ENCODE data around the gene MYO10.
A peak's percentile ranks its signal among the peaks of the same experiment; 100 is the strongest.
"Not testable (repeated sequence)": the region's sequence is repeated elsewhere in the genome, so short reads cannot be mapped to it uniquely, and the experiment has no call there.

Gene MYO10

GRCh38 chr5:16936150-16936988 is at the start of gene MYO10:
MYO10 (minus strand) TSS chr5:16936288; CDS start chr5:16935808, 480 bp downstream.
- DNase-seq (ENCODE audit: extremely low read depth in 1 of 2, low read depth in 1 of 2) = peak in 1 of 2 donors; percentile 24

- DNase-seq (ENCODE audit: extremely low read depth in 1 of 2, low read depth in 1 of 2) = not testable (repeated sequence)
These were observed 49.2 kb upstream of the MYO10 start for GRCh38 chr5:16985304-16985703.

DNA sequence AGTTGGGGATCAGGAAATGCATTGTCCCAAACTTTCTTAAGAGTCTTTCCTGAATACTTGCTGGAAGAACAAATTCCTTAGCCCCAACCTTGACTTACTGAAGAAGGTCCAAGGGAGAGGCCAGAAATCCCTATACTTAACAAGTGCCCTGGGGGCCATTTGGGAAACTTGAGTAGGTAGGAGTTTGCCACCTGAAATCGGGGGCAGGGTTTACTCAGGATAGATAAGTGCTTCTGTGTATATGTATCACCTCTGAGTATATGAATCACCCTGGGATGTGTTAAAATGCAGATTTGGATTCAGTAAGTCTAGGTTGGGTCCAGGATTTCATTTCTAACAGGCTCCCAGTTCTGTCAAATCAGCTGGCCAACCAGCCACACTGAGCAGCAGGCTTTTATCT is 47.9 kb upstream of the MYO10 start:
- DNase-seq (ENCODE audit: extremely low read depth in 1 of 2, low read depth in 1 of 2) = no peak

DNA sequence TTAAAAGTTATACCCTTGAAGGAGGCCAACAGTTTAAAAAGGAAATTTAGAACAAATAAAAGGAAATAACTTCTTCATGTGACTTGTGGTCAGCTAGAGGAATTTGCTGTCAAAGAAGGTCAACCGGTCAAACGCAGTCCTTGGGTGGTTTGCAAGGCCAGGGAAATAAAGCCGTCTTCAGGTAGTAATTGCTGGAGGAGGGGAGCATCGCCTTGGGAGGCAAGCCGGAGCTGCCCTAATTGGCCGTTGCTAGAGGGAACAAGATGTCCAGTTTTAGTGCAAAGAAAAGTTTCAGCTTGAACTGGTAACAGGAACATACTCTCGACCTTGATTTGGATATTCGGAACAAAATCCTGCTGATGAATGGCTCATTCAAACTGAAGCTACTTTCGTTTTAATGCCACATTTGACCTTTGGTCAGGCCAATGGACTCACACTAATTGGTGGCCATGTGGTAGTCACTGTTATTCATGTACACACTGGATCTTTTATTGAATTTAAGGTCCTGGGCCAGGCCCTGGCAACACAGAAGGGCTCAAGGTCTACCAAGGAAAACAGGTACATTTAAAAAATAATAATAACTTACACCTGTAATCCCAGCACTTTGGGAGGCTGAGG is 47.0 kb upstream of the MYO10 start:
- no peak for DNase-seq (ENCODE audit: extremely low read depth in 1 of 2, low read depth in 1 of 2)

GRCh38 chr5:16981700-16982099 is 45.6 kb upstream of the MYO10 start:
- no peak for DNase-seq (ENCODE audit: extremely low read depth in 1 of 2, low read depth in 1 of 2)

GRCh38 chr5:16980983-16981382 is 44.9 kb upstream of the MYO10 start:
- DNase-seq (ENCODE audit: extremely low read depth in 1 of 2, low read depth in 1 of 2) = no peak

- no peak for DNase-seq (ENCODE audit: extremely low read depth in 1 of 2, low read depth in 1 of 2)
These were observed 42.2 kb upstream of the MYO10 start for GRCh38 chr5:16978296-16978695.

GRCh38 chr5:16976625-16977008 is 40.5 kb upstream of the MYO10 start:
- no peak for DNase-seq (ENCODE audit: extremely low read depth in 1 of 2, low read depth in 1 of 2)

GRCh38 chr5:16975950-16976624 is 40.0 kb upstream of the MYO10 start:
- DNase-seq (ENCODE audit: extremely low read depth in 1 of 2, low read depth in 1 of 2) = no peak

DNA sequence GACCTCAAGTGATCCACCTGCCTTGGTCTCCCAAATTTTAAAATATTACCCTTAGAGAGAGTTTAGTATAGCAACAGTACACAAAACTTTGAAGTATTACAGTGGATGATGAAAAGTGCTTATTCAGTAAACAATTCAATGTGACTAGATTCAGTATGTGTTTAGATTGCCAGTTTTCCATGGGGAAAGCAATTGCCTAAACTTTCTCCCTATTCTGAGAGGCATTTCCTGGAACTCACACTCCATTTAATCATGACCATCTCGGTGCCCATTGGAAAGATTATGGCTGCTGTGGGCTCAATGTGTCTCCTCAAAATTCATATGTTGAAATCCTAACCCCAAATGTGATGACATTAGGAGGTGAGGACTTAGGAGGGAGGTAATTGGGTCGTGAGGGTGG is 38.9 kb upstream of the MYO10 start:
- no peak for DNase-seq (ENCODE audit: extremely low read depth in 1 of 2, low read depth in 1 of 2)

DNA sequence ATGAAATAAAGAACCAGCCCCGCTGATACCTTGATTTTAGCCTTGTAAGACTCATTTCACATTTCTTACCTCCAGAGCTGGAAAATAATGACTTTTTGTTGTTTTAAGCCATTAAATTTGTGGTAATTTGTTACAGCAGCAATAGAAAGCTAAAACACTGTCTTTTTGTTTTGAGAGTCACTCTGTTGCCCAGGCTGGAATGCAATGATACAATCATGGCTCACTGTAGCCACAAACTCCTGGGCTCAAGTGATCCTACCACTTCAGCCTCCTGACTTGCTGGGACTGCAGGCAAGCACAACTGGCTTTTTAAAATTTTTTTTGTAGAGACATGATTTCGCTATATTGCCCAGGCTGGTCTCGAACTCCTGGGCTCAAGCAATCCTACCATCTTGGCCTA is 34.7 kb upstream of the MYO10 start:
- DNase-seq (ENCODE audit: extremely low read depth in 1 of 2, low read depth in 1 of 2) = no peak

- no peak for DNase-seq (ENCODE audit: extremely low read depth in 1 of 2, low read depth in 1 of 2)
These were observed 34.2 kb upstream of the MYO10 start for GRCh38 chr5:16970260-16970659.

DNA sequence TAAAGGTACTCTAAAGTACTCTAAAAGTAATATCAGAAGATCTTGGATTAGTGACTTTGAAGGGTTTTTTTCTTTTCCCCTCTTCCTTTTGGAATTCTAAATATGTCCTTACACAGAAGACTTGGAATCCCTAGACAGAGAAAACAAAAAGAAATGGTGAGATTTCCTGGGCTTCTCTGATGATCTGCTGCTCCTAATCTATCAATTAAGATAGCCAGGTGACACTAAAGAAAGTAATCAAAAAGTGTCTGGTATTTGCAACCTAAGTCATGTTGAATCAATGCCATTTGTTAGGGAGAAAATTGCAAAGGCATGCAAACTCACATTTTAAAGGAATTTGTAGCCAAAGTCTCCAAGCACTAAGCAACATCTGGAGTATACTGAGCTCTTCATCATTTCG is 29.5 kb upstream of the MYO10 start:
- no peak for DNase-seq (ENCODE audit: extremely low read depth in 1 of 2, low read depth in 1 of 2)

GRCh38 chr5:16963821-16964220 is 27.7 kb upstream of the MYO10 start:
- DNase-seq (ENCODE audit: extremely low read depth in 1 of 2, low read depth in 1 of 2) = no peak

GRCh38 chr5:16961131-16961530 is 25.0 kb upstream of the MYO10 start:
- DNase-seq (ENCODE audit: extremely low read depth in 1 of 2, low read depth in 1 of 2) = no peak

DNA sequence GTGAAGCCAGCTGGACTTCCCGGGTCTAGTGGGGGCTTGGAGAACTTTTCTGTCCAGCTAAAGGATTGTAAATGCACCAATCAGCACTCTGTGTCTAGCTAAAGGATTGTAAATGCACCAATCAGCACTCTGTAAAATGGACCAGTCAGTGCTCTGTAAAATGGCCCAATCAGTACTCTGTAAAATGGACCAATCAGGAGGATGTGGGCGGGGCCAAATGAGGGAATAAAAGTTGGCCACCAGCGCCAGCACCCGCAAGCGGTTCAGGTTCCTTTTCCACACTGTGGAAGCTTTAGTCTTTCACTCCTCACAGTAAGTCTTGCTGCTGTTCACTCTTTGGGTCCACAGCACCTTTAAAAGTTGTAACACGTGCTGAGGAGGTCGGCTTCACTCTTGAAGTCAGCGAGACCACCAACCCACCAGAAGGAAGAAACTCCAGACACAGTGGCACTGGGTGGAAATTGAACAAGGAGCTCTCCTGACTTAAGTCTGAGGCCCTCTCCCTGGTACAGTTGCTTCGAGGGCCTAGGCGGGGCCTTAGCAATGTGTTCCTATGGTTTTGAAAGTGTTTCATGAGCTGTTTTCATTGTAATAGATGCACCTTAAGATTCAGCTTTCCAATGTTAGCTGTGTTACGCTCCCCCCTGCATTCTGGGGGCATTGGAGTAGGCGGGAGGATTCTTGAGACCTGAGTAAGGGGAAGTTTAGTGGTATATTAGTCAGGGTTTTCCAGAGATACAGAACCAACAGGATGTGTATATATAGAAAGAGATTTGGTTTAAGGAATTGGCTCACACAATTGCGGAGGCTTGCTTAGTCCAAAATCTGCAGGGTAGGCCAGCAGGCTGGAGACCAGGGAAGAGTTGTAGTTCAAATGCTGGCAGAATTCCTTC is 21.5 kb upstream of the MYO10 start:
- DNase-seq (ENCODE audit: extremely low read depth in 1 of 2, low read depth in 1 of 2) = no peak

GRCh38 chr5:16953729-16954128 is 17.6 kb upstream of the MYO10 start:
- no peak for DNase-seq (ENCODE audit: extremely low read depth in 1 of 2, low read depth in 1 of 2)

DNA sequence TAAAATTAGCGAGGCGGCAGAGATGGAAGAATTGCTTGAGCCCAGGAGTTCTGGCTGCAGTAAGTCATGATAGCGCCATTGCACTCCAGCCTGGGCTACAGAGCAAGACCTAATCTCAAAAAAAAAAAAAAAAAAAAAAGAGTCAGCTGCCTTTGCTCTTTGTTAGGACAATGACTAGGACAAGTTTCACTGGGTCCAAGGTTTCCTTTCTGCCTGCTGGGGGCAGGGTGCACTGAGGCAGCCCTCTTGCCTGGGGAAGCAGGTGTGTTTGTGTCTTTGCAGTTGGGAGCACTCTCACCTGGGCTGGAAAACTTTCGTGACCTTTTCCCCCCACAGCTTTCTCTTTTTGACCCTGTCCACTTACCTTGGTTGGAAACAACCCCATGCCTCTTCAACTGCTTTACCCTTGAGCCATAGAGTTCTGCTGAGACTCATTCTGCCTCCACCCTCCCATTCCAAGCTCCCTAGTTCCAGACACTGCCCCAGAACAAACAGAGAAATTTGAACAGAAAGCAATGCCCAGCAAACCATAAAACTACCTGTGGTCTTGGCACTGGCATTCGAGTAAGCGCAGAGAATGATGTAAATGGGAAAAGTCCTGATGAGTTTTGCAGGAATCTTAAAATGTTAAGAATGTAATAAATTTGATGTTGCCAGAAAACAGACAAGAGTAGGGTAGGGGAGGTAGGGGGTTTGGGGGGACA is 17.0 kb upstream of the MYO10 start:
- no peak for DNase-seq (ENCODE audit: extremely low read depth in 1 of 2, low read depth in 1 of 2)

GRCh38 chr5:16946725-16947124 is 10.6 kb upstream of the MYO10 start:
- no peak for DNase-seq (ENCODE audit: extremely low read depth in 1 of 2, low read depth in 1 of 2)

- no peak for DNase-seq (ENCODE audit: extremely low read depth in 1 of 2, low read depth in 1 of 2)
These were observed 8.9 kb upstream of the MYO10 start for GRCh38 chr5:16944816-16945562.
